Adrenal gland (tissue), 5 donors: ENCODE results near the gene TBC1D1.

Experiments used
- POLR2A ChIP-seq, 2 donors: fragments of 450-650 bp; IDR thresholded peaks; one replicate each; pipeline ENCODE4 v1.6.1; 2017; ENCODE audit warnings: antibody characterized with exemption in 2 of 2, mild to moderate bottlenecking in 2 of 2, moderate library complexity in 1 of 2
- TF ChIP-seq, protein P1 (sequence below), 6 experiments: fragments of 450-650 bp in 4 of 6; fragments of 200-600 bp in 2 of 6; sonication (generic) in 1 of 6; IDR thresholded peaks; 1 replicate in 5 of 6; 2 replicates in 1 of 6; pipeline versions ENCODE4 v1.5.1 to v1.8.0; 2016 to 2021; ENCODE audit warnings: antibody characterized with exemption in 6 of 6, mild to moderate bottlenecking in 2 of 6, moderate library complexity in 1 of 6
- donor health status: DM: no; HTN: no; CAD: no.

DNA sequence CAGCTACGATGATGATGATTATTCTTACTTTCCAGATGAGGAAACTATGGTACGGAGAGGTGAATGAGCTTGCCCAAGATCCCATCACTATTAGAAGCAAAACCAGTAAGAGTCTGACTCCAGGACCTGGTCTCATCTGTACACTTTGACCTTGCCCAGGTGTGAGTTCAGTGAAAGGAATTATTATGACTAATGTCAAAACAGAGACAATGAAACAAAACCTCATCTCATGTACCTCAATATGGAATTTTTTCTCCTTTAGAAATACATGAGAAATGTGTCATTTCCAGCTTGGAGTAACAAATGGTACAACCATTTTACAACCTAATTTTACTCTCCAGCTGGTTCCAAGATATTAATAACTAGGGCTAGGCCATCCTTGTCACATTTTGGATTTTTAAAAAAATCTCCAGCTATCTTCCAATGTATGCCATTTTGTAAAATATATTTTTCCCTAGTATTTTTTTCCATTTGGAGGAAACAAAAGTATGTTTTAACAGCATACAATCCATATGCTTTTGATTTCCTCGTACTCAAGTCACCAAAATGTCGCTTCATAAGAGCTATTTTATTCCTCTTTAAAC lies 283.1 kb downstream of the TBC1D1 start:
- TF ChIP-seq, protein P1, sequence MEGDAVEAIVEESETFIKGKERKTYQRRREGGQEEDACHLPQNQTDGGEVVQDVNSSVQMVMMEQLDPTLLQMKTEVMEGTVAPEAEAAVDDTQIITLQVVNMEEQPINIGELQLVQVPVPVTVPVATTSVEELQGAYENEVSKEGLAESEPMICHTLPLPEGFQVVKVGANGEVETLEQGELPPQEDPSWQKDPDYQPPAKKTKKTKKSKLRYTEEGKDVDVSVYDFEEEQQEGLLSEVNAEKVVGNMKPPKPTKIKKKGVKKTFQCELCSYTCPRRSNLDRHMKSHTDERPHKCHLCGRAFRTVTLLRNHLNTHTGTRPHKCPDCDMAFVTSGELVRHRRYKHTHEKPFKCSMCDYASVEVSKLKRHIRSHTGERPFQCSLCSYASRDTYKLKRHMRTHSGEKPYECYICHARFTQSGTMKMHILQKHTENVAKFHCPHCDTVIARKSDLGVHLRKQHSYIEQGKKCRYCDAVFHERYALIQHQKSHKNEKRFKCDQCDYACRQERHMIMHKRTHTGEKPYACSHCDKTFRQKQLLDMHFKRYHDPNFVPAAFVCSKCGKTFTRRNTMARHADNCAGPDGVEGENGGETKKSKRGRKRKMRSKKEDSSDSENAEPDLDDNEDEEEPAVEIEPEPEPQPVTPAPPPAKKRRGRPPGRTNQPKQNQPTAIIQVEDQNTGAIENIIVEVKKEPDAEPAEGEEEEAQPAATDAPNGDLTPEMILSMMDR (IDR thresholded peaks at IDR 0.05), result no peak
- no peak for TF ChIP-seq POLR2A (IDR thresholded peaks at IDR 0.05)
